Measurements from ENCODE around the gene EVA1A.

- no peak for TF ChIP-seq CTCF (IDR thresholded peaks at IDR 0.05)
- TF ChIP-seq POLR2A (IDR thresholded peaks at IDR 0.05), result no peak
- TF ChIP-seq POLR2AphosphoS5 (IDR thresholded peaks at IDR 0.05), result no peak
- no peak for TF ChIP-seq EP300 (IDR thresholded peaks at IDR 0.05)
These were observed 13.2 kb downstream of the EVA1A start for GRCh38 chr2:75547345-75548035.

Measured in stomach (tissue), 4 donors.